ENCODE data around the gene DPP6.
"Not testable (repeated sequence)": the region's sequence is repeated elsewhere in the genome, so short reads cannot be mapped to it uniquely, and the experiment has no call there.

DPP6 gene
- 0 to 0.38 (median 0.04) reads per million in 18 experiments for total RNA-seq

GRCh38 chr7:154051643-154052529, at the start of gene DPP6:
Gene DPP6 (plus strand): TSS chr7:154052398.
- not testable (repeated sequence) for DNase-seq

GRCh38 chr7:154009423-154009911, 42.7 kb upstream of the DPP6 start:
- not testable (repeated sequence) for DNase-seq

GRCh38 chr7:154010726-154011568, 41.3 kb upstream of the DPP6 start:
- DNase-seq, result not testable (repeated sequence)

GRCh38 chr7:154012800-154013199, 39.4 kb upstream of the DPP6 start:
- DNase-seq, result not testable (repeated sequence)

GRCh38 chr7:154015636-154016035, 36.6 kb upstream of the DPP6 start:
- DNase-seq, result not testable (repeated sequence)

- not testable (repeated sequence) for DNase-seq
Measured at GRCh38 chr7:154018354-154018753, 33.8 kb upstream of the DPP6 start.

GRCh38 chr7:154027805-154028204, 24.4 kb upstream of the DPP6 start:
- not testable (repeated sequence) for DNase-seq

- not testable (repeated sequence) for DNase-seq
Measured at GRCh38 chr7:154030476-154031080, 21.6 kb upstream of the DPP6 start.

- DNase-seq, result not testable (repeated sequence)
Measured at GRCh38 chr7:154039466-154040165, 12.6 kb upstream of the DPP6 start.

- not testable (repeated sequence) for DNase-seq
Measured at GRCh38 chr7:154050394-154050793, 1.8 kb upstream of the DPP6 start.

- not testable (repeated sequence) for DNase-seq
Measured at GRCh38 chr7:154051006-154051642, 1.1 kb upstream of the DPP6 start.

GRCh38 chr7:154052530-154053252, 493 bp downstream of the DPP6 start:
- DNase-seq, result not testable (repeated sequence)

- DNase-seq, result not testable (repeated sequence)
Measured at GRCh38 chr7:154053466-154054312, 1.5 kb downstream of the DPP6 start.

GRCh38 chr7:154054664-154055063, 2.5 kb downstream of the DPP6 start:
- DNase-seq, result not testable (repeated sequence)

- DNase-seq, result peak; percentile 2 to 21
Measured at GRCh38 chr7:154055491-154056106, 3.4 kb downstream of the DPP6 start.

- not testable (repeated sequence) for DNase-seq
Measured at GRCh38 chr7:154058783-154059182, 6.6 kb downstream of the DPP6 start.

GRCh38 chr7:154060551-154060950, 8.4 kb downstream of the DPP6 start:
- not testable (repeated sequence) for DNase-seq

- peak in 1 of 2 donors; percentile 3 for DNase-seq
Measured at GRCh38 chr7:154071833-154072232, 19.6 kb downstream of the DPP6 start.

All from inflammatory macrophage (primary cell).